Hepatocyte (in vitro differentiated cells): ENCODE results near the gene ERAP2. TPM values are rescaled to one million over a fixed set of nuclear protein-coding genes. Genes with fewer than 3 reads are reported as not detected.
"Not testable (repeated sequence)": the region's sequence is repeated elsewhere in the genome, so short reads cannot be mapped to it uniquely, and the experiment has no call there.

Experiments used
- DNase-seq: peaks from one replicate; pipeline ENCODE4 v3.0.0-alpha.2; 2016; ENCODE audit warnings: low spot score
- H2AFZ ChIP-seq: fragments of 200-600 bp; sonication (generic); 2 replicates; pipeline ENCODE4 v1.6.0; 2016; ENCODE audit warnings: antibody characterized with exemption, mild to moderate bottlenecking
- H3K27ac ChIP-seq: fragments of 200-600 bp; sonication (generic); 2 replicates; pipeline ENCODE4 v1.5.1; 2016; ENCODE audit warnings: mild to moderate bottlenecking
- H3K27me3 ChIP-seq: fragments of 200-600 bp; sonication (generic); 2 replicates; pipeline ENCODE4 v1.6.1; 2016
- H3K36me3 ChIP-seq: fragments of 200-600 bp; sonication (generic); replicated peaks from 2 replicates; pipeline ENCODE4 v1.5.1; 2016; ENCODE audit warnings: low read depth; ENCODE audit not compliant: insufficient read depth
- H3K4me1 ChIP-seq: fragments of 200-600 bp; sonication (generic); 2 replicates; pipeline ENCODE4 v1.5.1; 2016; ENCODE audit warnings: mild to moderate bottlenecking, moderate library complexity; ENCODE audit not compliant: insufficient read depth
- H3K4me2 ChIP-seq: fragments of 200-600 bp; sonication (generic); 2 replicates; pipeline ENCODE4 v1.6.0; 2016
- H3K4me3 ChIP-seq: fragments of 200-600 bp; sonication (generic); 2 replicates; pipeline ENCODE4 v1.5.1; 2016; ENCODE audit warnings: mild to moderate bottlenecking
- H3K79me2 ChIP-seq: fragments of 200-600 bp; sonication (generic); 2 replicates; pipeline ENCODE4 v1.6.0; 2017; ENCODE audit warnings: mild to moderate bottlenecking
- H3K9me2 ChIP-seq: fragments of 200-600 bp; sonication (generic); replicated peaks from 2 replicates; pipeline ENCODE4 v1.6.0; 2017; ENCODE audit warnings: mild to moderate bottlenecking; ENCODE audit not compliant: insufficient read depth
- H3K9me3 ChIP-seq: fragments of 200-600 bp; sonication (generic); 2 replicates; pipeline ENCODE4 v1.5.1; 2016; ENCODE audit warnings: low read depth, mild to moderate bottlenecking
- H4K20me1 ChIP-seq: fragments of 200-600 bp; sonication (generic); 2 replicates; pipeline ENCODE4 v1.6.0; 2016; ENCODE audit warnings: mild to moderate bottlenecking; ENCODE audit not compliant: insufficient read depth, poor library complexity, severe bottlenecking
- CTCF ChIP-seq: fragments of 200-600 bp; sonication (generic); IDR thresholded peaks from 2 replicates; pipeline ENCODE4 v1.5.1; 2016; ENCODE audit warnings: antibody characterized with exemption, mild to moderate bottlenecking; ENCODE audit not compliant: poor library complexity
- EZH2 ChIP-seq: fragments of 200-600 bp; sonication (generic); IDR thresholded peaks from 2 replicates; pipeline ENCODE4 v1.6.1; 2016; ENCODE audit warnings: antibody characterized with exemption, mild to moderate bottlenecking, borderline replicate concordance
- EZH2phosphoT487 ChIP-seq: fragments of 200-600 bp; sonication (generic); IDR thresholded peaks from one replicate; pipeline ENCODE4 v1.6.1; 2018; ENCODE audit warnings: antibody characterized with exemption, mild to moderate bottlenecking, low read depth, moderate library complexity; ENCODE audit not compliant: unreplicated experiment, severe bottlenecking
- WGBS: methylation state at CpG from one replicate; pipeline ENCODE4 v1.1.6; 2016; ENCODE audit warnings: low lambda C conversion rate; ENCODE audit errors: missing lambda C conversion rate; 5-methylcytosine and 5-hydroxymethylcytosine counted together
- polyA plus RNA-seq: library from polyadenylated mRNA; unstranded; fragments of >200 nt; fragmentation: Nextera tagmentation; extraction: Ambion mirVana; gene quantifications from 2 replicates; pipeline ENCODE4 v1.2.1, GENCODE V29; 2016
- total RNA-seq: library from RNA; depleted of rRNA; stranded (reverse); fragments of >200 nt; gene quantifications from 2 replicates; pipeline ENCODE4 v1.2.3, GENCODE V29; 2014

The ERAP2 gene
- total and polyA plus RNA-seq, 2 experiments from 2014 or later = 0.87 to 1.5 TPM

- H2AFZ ChIP-seq = no peak overlapping the region
- peaks cover 10% of the 10 kb centered on the region for H3K79me2 ChIP-seq
- H3K27me3 ChIP-seq = no peaks in the 10 kb centered on the region
- H3K9me2 ChIP-seq = no peaks in the 10 kb centered on the region
- no peaks in the 10 kb centered on the region for H4K20me1 ChIP-seq
- no peak overlapping the region for H3K27ac ChIP-seq
- 95% methylated on average over 7 of the region's 7 CpGs for WGBS
- no peak overlapping the region for H3K4me2 ChIP-seq
- peaks cover 10% of the 10 kb centered on the region for H3K4me1 ChIP-seq
- H3K36me3 ChIP-seq = no peaks in the 10 kb centered on the region
- TF ChIP-seq CTCF (no peak), EZH2 (no peak), EZH2phosphoT487 (no peak)
- H3K4me3 ChIP-seq = no peak overlapping the region
- H3K9me3 ChIP-seq = no peaks in the 10 kb centered on the region
- no peak for DNase-seq
Measured at GRCh38 chr5:96928931-96929708, 52.8 kb downstream of the ERAP2 start.

- no peak for TF ChIP-seq CTCF
- no peak for TF ChIP-seq EZH2phosphoT487
- no peak for TF ChIP-seq EZH2
- H3K4me3 ChIP-seq = no peak overlapping the region
- H3K9me2 ChIP-seq = no peaks in the 10 kb centered on the region
- H3K27me3 ChIP-seq = no peaks in the 10 kb centered on the region
- DNase-seq = no peak
- no peaks in the 10 kb centered on the region for H4K20me1 ChIP-seq
- H3K4me2 ChIP-seq = no peak overlapping the region
- WGBS = 86% methylated on average over 3 of the region's 3 CpGs
- peaks cover 10% of the 10 kb centered on the region for H3K79me2 ChIP-seq
- H2AFZ ChIP-seq = no peak overlapping the region
- no peaks in the 10 kb centered on the region for H3K36me3 ChIP-seq
- H3K9me3 ChIP-seq = no peaks in the 10 kb centered on the region
- peaks cover 10% of the 10 kb centered on the region for H3K4me1 ChIP-seq
- H3K27ac ChIP-seq = no peak overlapping the region
Measured at GRCh38 chr5:96930058-96930457, 53.8 kb downstream of the ERAP2 start.

DNA sequence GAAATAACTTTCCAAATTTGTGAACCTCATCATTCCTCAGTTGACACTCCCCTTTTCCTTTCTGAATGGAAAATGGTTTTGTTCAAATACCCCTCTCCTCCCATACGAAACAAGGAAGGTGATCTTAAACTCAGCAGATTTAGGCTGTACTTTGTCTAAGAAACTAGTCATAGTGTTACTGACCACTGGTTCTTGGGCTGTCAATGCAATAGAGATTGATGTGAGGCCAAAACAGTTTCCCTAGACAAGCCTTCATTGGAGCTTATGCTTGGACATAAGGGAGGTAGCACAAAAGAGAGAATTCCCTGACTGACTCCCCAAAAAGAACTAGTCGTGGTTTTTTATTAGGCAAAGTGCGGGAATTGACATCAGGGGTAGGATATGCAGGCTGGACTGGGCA, 54.3 kb downstream of the ERAP2 start:
- H3K9me3 ChIP-seq = no peaks in the 10 kb centered on the region
- TF ChIP-seq EZH2 (no peak), EZH2phosphoT487 (no peak), CTCF (no peak)
- WGBS = 90% methylated on average over 3 of the region's 3 CpGs

DNA sequence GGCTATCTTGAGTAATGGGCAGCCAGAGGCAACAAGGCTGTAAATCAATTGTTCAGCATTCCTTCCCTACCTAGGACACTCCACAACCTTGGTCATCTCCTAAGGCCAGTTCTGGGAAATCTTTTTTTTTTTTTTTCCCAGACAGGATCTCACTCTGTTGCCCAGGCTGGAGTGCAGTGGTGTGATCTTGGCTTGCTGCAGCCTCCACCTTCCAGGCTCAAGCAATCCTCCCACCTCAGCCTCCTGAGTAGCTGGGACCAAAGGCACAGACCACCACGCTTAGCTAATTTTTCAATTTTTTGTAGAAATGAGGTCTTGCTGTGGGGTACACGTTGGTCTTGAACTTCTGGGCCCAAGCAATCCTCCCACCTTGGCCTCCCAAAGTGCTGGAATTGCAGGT, 54.7 kb downstream of the ERAP2 start:
- not testable (repeated sequence) for DNase-seq, H3K9me2 ChIP-seq, H3K9me3 ChIP-seq, H4K20me1 ChIP-seq, H3K79me2 ChIP-seq, H2AFZ ChIP-seq, H3K4me3 ChIP-seq, H3K27me3 ChIP-seq, H3K36me3 ChIP-seq, H3K4me2 ChIP-seq, H3K27ac ChIP-seq
- peaks cover 10% of the 10 kb centered on the region for H3K4me1 ChIP-seq
- WGBS = 97% methylated on average over 2 of the region's 2 CpGs

More for the DNA sequence above, 54.3 kb downstream of the ERAP2 start:
- no peaks in the 10 kb centered on the region for H3K27me3 ChIP-seq
- H3K79me2 ChIP-seq = peaks cover 10% of the 10 kb centered on the region
- H3K4me3 ChIP-seq = no peak overlapping the region
- no peak overlapping the region for H3K27ac ChIP-seq
- H3K4me1 ChIP-seq = peaks cover 10% of the 10 kb centered on the region
- H4K20me1 ChIP-seq = no peaks in the 10 kb centered on the region
- no peak overlapping the region for H3K4me2 ChIP-seq
- H2AFZ ChIP-seq = no peak overlapping the region
- DNase-seq = no peak
- H3K36me3 ChIP-seq = no peaks in the 10 kb centered on the region
- H3K9me2 ChIP-seq = no peaks in the 10 kb centered on the region
